ENCODE data around the gene TANGO6.

Gene TANGO6

GRCh38 chr16:68859828-68860227, 16.5 kb downstream of the TANGO6 start:
- TF ChIP-seq CTCF (IDR thresholded peaks at IDR 0.05; ENCODE audit: insufficient read depth, low read depth, low read length, missing control alignments), result no peak
- H3K4me3 ChIP-seq (ENCODE audit: low read length), result no peak overlapping the region
- DNase-seq (ENCODE audit: low read depth), result no peak

- no peak for DNase-seq (ENCODE audit: low read depth)
- H3K4me3 ChIP-seq (ENCODE audit: low read length), result no peak overlapping the region
- TF ChIP-seq CTCF (IDR thresholded peaks at IDR 0.05; ENCODE audit: insufficient read depth, low read depth, low read length, missing control alignments), result no peak
These were observed 17.9 kb downstream of the TANGO6 start for GRCh38 chr16:68860978-68861892.

GRCh38 chr16:68866933-68867332, 23.6 kb downstream of the TANGO6 start:
- no peak for TF ChIP-seq CTCF (IDR thresholded peaks at IDR 0.05; ENCODE audit: insufficient read depth, low read depth, low read length, missing control alignments)
- DNase-seq (ENCODE audit: low read depth), result no peak
- no peak overlapping the region for H3K4me3 ChIP-seq (ENCODE audit: low read length)

- DNase-seq (ENCODE audit: low read depth), result no peak
- no peak for TF ChIP-seq CTCF (IDR thresholded peaks at IDR 0.05; ENCODE audit: insufficient read depth, low read depth, low read length, missing control alignments)
- no peak overlapping the region for H3K4me3 ChIP-seq (ENCODE audit: low read length)
These were observed 26.3 kb downstream of the TANGO6 start for GRCh38 chr16:68869492-68870088.

GRCh38 chr16:68873635-68874471, 30.5 kb downstream of the TANGO6 start:
- DNase-seq (ENCODE audit: low read depth), result no peak
- no peak for TF ChIP-seq CTCF (IDR thresholded peaks at IDR 0.05; ENCODE audit: insufficient read depth, low read depth, low read length, missing control alignments)
- no peak overlapping the region for H3K4me3 ChIP-seq (ENCODE audit: low read length)

- no peak for TF ChIP-seq CTCF (IDR thresholded peaks at IDR 0.05; ENCODE audit: insufficient read depth, low read depth, low read length, missing control alignments)
- no peak for DNase-seq (ENCODE audit: low read depth)
- H3K4me3 ChIP-seq (ENCODE audit: low read length), result no peak overlapping the region
These were observed 32.5 kb downstream of the TANGO6 start for GRCh38 chr16:68875871-68876270.

Measured in epithelial cell of esophagus (primary cell).